SK-N-SH treated with all-trans-retinoic acid at 6 μM for 48 hours (cell line): ENCODE measurements around the gene TACC3.

ENCODE experiments used
- ATAC-seq: fragments of 200-7000 bp; cut with Tn5 transposase; 3 replicates; pipeline ENCODE4 v1.9.1; 2020; ENCODE audit warnings: mild to moderate bottlenecking, moderate library complexity
- ARNTL ChIP-seq: fragments of 450-650 bp; formaldehyde crosslinking; IDR thresholded peaks from 2 replicates; pipeline ENCODE4 v1.5.0; 2020; ENCODE audit warnings: low read depth, mild to moderate bottlenecking, moderate library complexity, borderline replicate concordance
- BACH2 ChIP-seq: fragments of 250-450 bp; sonication (Bioruptor Pico); IDR thresholded peaks from 2 replicates; pipeline ENCODE4 v1.9.0; 2021; ENCODE audit warnings: mild to moderate bottlenecking, borderline replicate concordance
- CREB5 ChIP-seq: fragments of 250-450 bp; sonication (Bioruptor Pico); IDR thresholded peaks from 2 replicates; pipeline ENCODE4 v1.5.1; 2020; ENCODE audit warnings: low read depth, mild to moderate bottlenecking, moderate library complexity
- CSDC2 ChIP-seq: fragments of 250-450 bp; sonication (Bioruptor Pico); IDR thresholded peaks from 2 replicates; pipeline ENCODE4 v1.5.0; 2020; ENCODE audit warnings: mild to moderate bottlenecking, moderate library complexity
- ESRRG ChIP-seq: fragments of 250-450 bp; sonication (Bioruptor Pico); IDR thresholded peaks from 2 replicates; pipeline ENCODE4 v1.6.1; 2021; ENCODE audit warnings: mild to moderate bottlenecking
- GLIS3 ChIP-seq: fragments of 250-450 bp; sonication (Bioruptor Pico); IDR thresholded peaks from 2 replicates; pipeline ENCODE4 v1.5.0; 2020; ENCODE audit warnings: mild to moderate bottlenecking, moderate library complexity
- ISL1 ChIP-seq: fragments of 250-450 bp; sonication (Bioruptor Pico); IDR thresholded peaks from 2 replicates; pipeline ENCODE4 v2.1.2; 2022; ENCODE audit warnings: mild to moderate bottlenecking, moderate library complexity
- OSR1 ChIP-seq: fragments of 250-450 bp; sonication (Bioruptor Pico); IDR thresholded peaks from 2 replicates; pipeline ENCODE4 v1.8.0; 2022; ENCODE audit warnings: moderate library complexity, mild to moderate bottlenecking, inconsistent platforms
- PATZ1 ChIP-seq: fragments of 250-450 bp; sonication (Bioruptor Pico); IDR thresholded peaks from 2 replicates; pipeline ENCODE4 v1.8.0; 2020; ENCODE audit warnings: mild to moderate bottlenecking, moderate library complexity, borderline replicate concordance
- RARB ChIP-seq: fragments of 250-450 bp; sonication (Bioruptor Pico); IDR thresholded peaks from 2 replicates; pipeline ENCODE4 v1.8.0; 2021; ENCODE audit warnings: mild to moderate bottlenecking, moderate library complexity
- SNAI2 ChIP-seq: fragments of 250-450 bp; sonication (Bioruptor Pico); IDR thresholded peaks from 2 replicates; pipeline ENCODE4 v1.5.0; 2020; ENCODE audit warnings: mild to moderate bottlenecking, moderate library complexity
- TCF4 ChIP-seq: fragments of 250-450 bp; sonication (Bioruptor Pico); IDR thresholded peaks from 2 replicates; pipeline ENCODE4 v1.8.0; 2021; ENCODE audit warnings: mild to moderate bottlenecking, moderate library complexity, borderline replicate concordance
- TOX ChIP-seq: fragments of 250-450 bp; sonication (Bioruptor Pico); IDR thresholded peaks from 2 replicates; pipeline ENCODE4 v1.8.0; 2021; ENCODE audit warnings: mild to moderate bottlenecking, moderate library complexity, borderline replicate concordance
- TSHZ2 ChIP-seq: fragments of 250-450 bp; sonication (Bioruptor Pico); IDR thresholded peaks from 2 replicates; pipeline ENCODE4 v1.5.0; 2020; ENCODE audit warnings: mild to moderate bottlenecking, moderate library complexity
- ZC3H10 ChIP-seq: fragments of 250-450 bp; sonication (Bioruptor Pico); IDR thresholded peaks from 2 replicates; pipeline ENCODE4 v1.5.1; 2021; ENCODE audit warnings: mild to moderate bottlenecking, moderate library complexity
- ZFP3 ChIP-seq: fragments of 250-450 bp; sonication (Bioruptor Pico); IDR thresholded peaks from 2 replicates; pipeline ENCODE4 v1.5.0; 2020; ENCODE audit warnings: mild to moderate bottlenecking, moderate library complexity
- ZFP30 ChIP-seq: fragments of 450-650 bp; formaldehyde crosslinking; IDR thresholded peaks from 2 replicates; pipeline ENCODE4 v1.5.0; 2022; ENCODE audit warnings: mild to moderate bottlenecking, moderate library complexity
- ZNF70 ChIP-seq: fragments of 450-650 bp; formaldehyde crosslinking; IDR thresholded peaks from 2 replicates; pipeline ENCODE4 v1.5.0; 2020; ENCODE audit warnings: mild to moderate bottlenecking, moderate library complexity
- ZNF8 ChIP-seq: fragments of 450-650 bp; formaldehyde crosslinking; IDR thresholded peaks from 2 replicates; pipeline ENCODE4 v1.5.0; 2020; ENCODE audit warnings: mild to moderate bottlenecking, moderate library complexity
- TF ChIP-seq, protein P1 (sequence below): fragments of 250-450 bp; sonication (Bioruptor Pico); IDR thresholded peaks from 2 replicates; pipeline ENCODE4 v1.5.1; 2021; ENCODE audit warnings: mild to moderate bottlenecking, moderate library complexity

The TACC3 gene

DNA sequence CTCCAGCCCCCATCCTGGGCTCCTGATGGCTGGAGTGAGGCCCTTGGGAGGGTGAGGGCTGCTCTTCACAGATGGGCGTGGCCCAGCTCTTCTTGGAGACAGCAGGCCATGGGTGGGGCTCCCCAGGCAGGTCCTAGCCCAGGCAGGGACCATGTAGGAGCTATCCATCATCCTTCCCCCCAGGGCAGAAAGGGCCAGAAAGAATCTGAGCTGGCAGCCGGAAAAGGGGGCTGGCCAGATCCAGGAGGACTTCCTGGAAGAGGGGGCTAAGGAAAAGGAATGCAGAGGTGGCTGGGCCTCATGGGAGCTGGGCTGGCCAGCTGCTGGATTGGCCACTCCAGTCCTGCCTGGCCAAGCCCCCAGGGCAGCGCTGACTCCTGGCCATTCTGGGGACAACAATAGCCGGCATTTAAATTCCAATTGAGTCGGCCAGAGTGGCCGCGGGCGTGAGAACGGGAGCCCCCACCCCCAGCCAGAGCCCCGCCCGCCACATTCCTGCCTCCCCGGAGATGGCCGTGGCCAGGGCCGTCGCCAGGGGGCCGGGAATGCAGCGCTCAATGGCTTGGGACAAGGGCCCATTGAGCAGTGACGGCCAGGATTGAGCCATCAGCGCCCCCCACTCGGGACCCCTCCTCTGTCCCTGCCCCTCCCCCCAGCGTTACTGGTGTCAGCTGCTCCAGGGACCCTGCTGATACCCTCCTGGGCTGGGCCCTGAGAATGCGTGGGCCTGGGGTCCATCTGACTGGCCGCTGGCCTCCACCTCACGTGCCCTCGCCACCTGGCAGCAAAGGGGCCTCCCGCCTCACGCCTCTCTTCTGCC, 56.7 kb downstream of the TACC3 start:
- ATAC-seq: no peak

GRCh38 chr4:1778642-1779392, 57.5 kb downstream of the TACC3 start:
- TF ChIP-seq ZNF8 (no peak), ISL1 (CRISPR knock-in tag) (no peak), CREB5 (CRISPR knock-in tag) (no peak), ZFP3 (CRISPR knock-in tag) (no peak), TCF4 (CRISPR knock-in tag) (no peak), TSHZ2 (CRISPR knock-in tag) (no peak), ZC3H10 (CRISPR knock-in tag) (no peak), ESRRG (CRISPR knock-in tag) (no peak), GLIS3 (CRISPR knock-in tag) (no peak), ARNTL (CRISPR knock-in tag) (no peak), SNAI2 (CRISPR knock-in tag) (no peak), CSDC2 (no peak), BACH2 (no peak), RARB (CRISPR knock-in tag) (no peak), ZNF70 (CRISPR knock-in tag) (no peak), ZFP30 (CRISPR knock-in tag) (no peak)
- TF ChIP-seq, protein P1, sequence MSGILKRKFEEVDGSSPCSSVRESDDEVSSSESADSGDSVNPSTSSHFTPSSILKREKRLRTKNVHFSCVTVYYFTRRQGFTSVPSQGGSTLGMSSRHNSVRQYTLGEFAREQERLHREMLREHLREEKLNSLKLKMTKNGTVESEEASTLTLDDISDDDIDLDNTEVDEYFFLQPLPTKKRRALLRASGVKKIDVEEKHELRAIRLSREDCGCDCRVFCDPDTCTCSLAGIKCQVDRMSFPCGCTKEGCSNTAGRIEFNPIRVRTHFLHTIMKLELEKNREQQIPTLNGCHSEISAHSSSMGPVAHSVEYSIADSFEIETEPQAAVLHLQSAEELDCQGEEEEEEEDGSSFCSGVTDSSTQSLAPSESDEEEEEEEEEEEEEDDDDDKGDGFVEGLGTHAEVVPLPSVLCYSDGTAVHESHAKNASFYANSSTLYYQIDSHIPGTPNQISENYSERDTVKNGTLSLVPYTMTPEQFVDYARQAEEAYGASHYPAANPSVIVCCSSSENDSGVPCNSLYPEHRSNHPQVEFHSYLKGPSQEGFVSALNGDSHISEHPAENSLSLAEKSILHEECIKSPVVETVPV: no peak
- no peak for ATAC-seq

More for the DNA sequence above, 56.7 kb downstream of the TACC3 start:
- TF ChIP-seq ISL1 (CRISPR knock-in tag) (no peak), OSR1 (CRISPR knock-in tag) (no peak), TSHZ2 (CRISPR knock-in tag) (no peak), BACH2 (no peak), TOX (CRISPR knock-in tag) (no peak), ZNF70 (CRISPR knock-in tag) (no peak)

DNA sequence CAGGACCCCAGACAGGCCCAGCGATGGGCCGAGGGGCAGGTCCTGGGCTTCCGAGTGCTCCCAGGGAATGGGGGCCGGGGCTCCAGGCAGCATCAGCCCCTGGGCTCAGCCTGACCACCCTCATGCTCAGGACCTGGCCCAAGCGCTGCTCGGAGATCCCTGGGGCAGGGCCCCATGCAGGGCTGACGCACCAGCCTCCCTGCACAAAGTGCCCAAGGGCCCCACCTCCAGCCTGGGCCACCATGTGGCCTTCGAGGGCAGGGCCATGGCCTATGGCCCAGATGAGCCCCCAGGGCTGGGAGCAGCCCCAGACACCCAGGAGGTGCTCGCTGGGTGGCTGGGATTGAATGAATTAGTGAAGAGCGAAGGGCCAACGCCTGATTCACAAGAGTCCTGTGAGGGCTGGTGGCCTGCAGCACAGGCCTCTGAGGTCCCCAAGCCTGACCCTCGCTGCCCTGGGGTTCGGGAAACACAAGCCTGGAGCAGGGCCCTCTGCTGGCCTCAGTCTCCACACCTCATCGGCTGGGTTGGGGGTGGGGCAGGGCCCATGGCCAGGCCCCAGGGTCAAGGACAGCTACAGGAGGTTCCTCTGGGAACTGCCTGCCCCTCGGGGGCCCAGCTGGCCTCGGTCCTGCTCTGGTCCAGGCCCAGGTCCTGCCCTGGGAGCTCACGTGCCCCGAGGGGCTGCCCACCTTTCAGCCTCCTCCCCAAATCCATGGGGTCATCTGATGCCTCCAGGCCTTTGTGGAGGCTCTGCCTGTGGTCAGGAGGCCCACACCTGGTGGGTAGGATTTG, 58.5 kb downstream of the TACC3 start:
- no peak for ATAC-seq

More for the DNA sequence above, 58.5 kb downstream of the TACC3 start:
- TF ChIP-seq ZC3H10 (CRISPR knock-in tag): no peak
- TF ChIP-seq TSHZ2 (CRISPR knock-in tag): no peak
- no peak for TF ChIP-seq OSR1 (CRISPR knock-in tag)
- TF ChIP-seq PATZ1 (CRISPR knock-in tag): no peak
- no peak for TF ChIP-seq ZNF70 (CRISPR knock-in tag)
- TF ChIP-seq, all 23 proteins: peak for 0
